K562 (cell line): ENCODE measurements around the gene ZFX. TPM values are rescaled to one million over a fixed set of nuclear protein-coding genes. Genes with fewer than 3 reads are reported as not detected.

Experiments used
- ATF7 ChIP-seq: fragments of 450-650 bp; IDR thresholded peaks from 2 replicates; pipeline ENCODE4 v1.7.1; 2014; ENCODE audit warnings: mild to moderate bottlenecking, moderate library complexity
- CCNT2 ChIP-seq: IDR thresholded peaks from 2 replicates; pipeline ENCODE4 v1.6.1; 2011; ENCODE audit warnings: borderline replicate concordance, low read depth, mild to moderate bottlenecking, moderate library complexity, mixed read lengths, low read length; ENCODE audit not compliant: insufficient read length; ENCODE audit errors: extremely low read depth
- ELF2 ChIP-seq: fragments of 250-450 bp; sonication (Bioruptor Pico); IDR thresholded peaks from 2 replicates; pipeline ENCODE4 v1.5.0; 2021; ENCODE audit warnings: mild to moderate bottlenecking
- FUS ChIP-seq: fragments of 200-400 bp; formaldehyde crosslinking; optimal IDR thresholded peaks from 2 replicates; pipeline ENCODE3; 2017; ENCODE audit warnings: low read depth, low read length
- IFI16 ChIP-seq: fragments of 250-450 bp; sonication (Bioruptor Pico); IDR thresholded peaks from 2 replicates; pipeline ENCODE4 v2.1.2; 2022; ENCODE audit warnings: mild to moderate bottlenecking, inconsistent platforms
- KHSRP ChIP-seq: fragments of 450-650 bp; IDR thresholded peaks from 2 replicates; pipeline ENCODE4 v1.6.1; 2017
- SP2 ChIP-seq: IDR thresholded peaks from 2 replicates; pipeline ENCODE4 v1.6.1; 2011; ENCODE audit warnings: mild to moderate bottlenecking, low read depth, low read length, moderate library complexity; ENCODE audit not compliant: poor library complexity, severe bottlenecking; ENCODE audit errors: extremely low read depth
- TAF7 ChIP-seq: fragments of 450-650 bp; IDR thresholded peaks from 2 replicates; pipeline ENCODE4 v1.6.1; 2016; ENCODE audit warnings: missing genetic modification characterization, missing compliant biosample characterization
- ZBTB17 ChIP-seq: fragments of 450-650 bp; formaldehyde crosslinking; IDR thresholded peaks from 2 replicates; pipeline ENCODE4 v1.4.0; 2020; ENCODE audit warnings: mild to moderate bottlenecking
- ZKSCAN1 ChIP-seq: fragments of 150-350 bp; IDR thresholded peaks from 2 replicates; pipeline ENCODE4 v1.6.1; 2016; ENCODE audit warnings: low read depth, low read length
- ZNF12 ChIP-seq: sonication (generic); formaldehyde crosslinking; IDR thresholded peaks from 2 replicates; pipeline ENCODE4 v1.4.0; 2020; ENCODE audit warnings: mild to moderate bottlenecking, missing genetic modification reagents
- ZNF444 ChIP-seq: fragments of 250-450 bp; sonication (Bioruptor Pico); IDR thresholded peaks from 2 replicates; pipeline ENCODE4 v1.4.0; 2020; ENCODE audit warnings: mild to moderate bottlenecking, moderate library complexity
- ZNF778 ChIP-seq: fragments of 450-650 bp; formaldehyde crosslinking; IDR thresholded peaks from 2 replicates; pipeline ENCODE4 v1.4.0; 2020; ENCODE audit warnings: mild to moderate bottlenecking, moderate library complexity
- polyA plus RNA-seq, 8 experiments: library from polyadenylated mRNA; depleted of rRNA in 4 of 8; stranded (reverse) in 5 of 8; unstranded in 3 of 8; fragments of >200 nt; fragmentation: Nextera tagmentation in 2 of 8; fragmentation: Illumina TruSeq in 1 of 8; extraction: Ambion mirVana in 2 of 8; extraction: Trizol in 1 of 8; gene quantifications; 2 replicates each; pipeline versions ENCODE4 v1.2.1 to v1.2.3, GENCODE V29; 2011 to 2014; ENCODE audit warnings: inconsistent platforms in 1 of 8, missing spikeins in 1 of 8
- total RNA-seq, 7 experiments: library from RNA; depleted of rRNA in 6 of 7; stranded (reverse); fragments of >200 nt in 6 of 7; fragmentation: Illumina TruSeq in 2 of 7; extraction: Trizol in 2 of 7; gene quantifications; 2 replicates each; pipeline versions ENCODE4 v1.2.1 to v1.2.3, GENCODE V29; 2011 to 2021; ENCODE audit warnings: low replicate concordance in 1 of 7
- TF ChIP-seq, protein P1 (sequence below): fragments of 250-450 bp; sonication (Bioruptor Pico); IDR thresholded peaks from 2 replicates; pipeline ENCODE4 v1.4.0; 2020
- TF ChIP-seq, protein P2 (sequence below), 2 experiments: fragments of 250-450 bp in 1 of 2; fragments of 450-650 bp in 1 of 2; sonication (Bioruptor Pico) in 1 of 2; IDR thresholded peaks; 2 replicates each; pipeline versions ENCODE4 v1.6.1 to v1.8.0; 2016 to 2021; ENCODE audit warnings: mild to moderate bottlenecking in 2 of 2, moderate library complexity in 2 of 2, missing compliant biosample characterization in 1 of 2, missing genetic modification characterization in 1 of 2
- TF ChIP-seq, protein P3 (sequence below): fragments of 250-450 bp; sonication (Bioruptor Pico); IDR thresholded peaks from 2 replicates; pipeline ENCODE4 v1.5.0; 2021

The ZFX gene
- total and polyA plus RNA-seq, 9 of the 15 experiments (the other 6 are each of a cell fraction or from before 2014, with no cell fraction given): 5.3 to 25.2 (median 11.4) TPM

DNA sequence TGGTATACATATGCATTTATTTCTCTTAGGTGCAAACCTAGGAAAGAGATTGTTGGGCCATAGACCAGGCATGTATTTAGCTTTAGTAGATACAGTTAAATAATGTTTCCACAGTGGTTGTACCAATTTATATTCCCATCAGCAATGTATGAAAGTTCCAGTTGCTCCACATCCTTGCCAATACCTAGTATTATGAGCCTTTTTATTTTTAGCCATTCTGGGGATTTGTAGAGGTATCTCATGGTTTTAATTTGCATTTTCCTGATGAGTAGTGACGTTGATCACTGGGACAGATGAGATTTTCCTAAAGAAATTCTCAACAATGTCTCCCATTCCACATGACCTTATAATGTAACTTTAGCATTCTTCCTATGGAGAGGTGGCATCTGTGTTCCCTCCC, 107.5 kb downstream of the ZFX start (continued):
- TF ChIP-seq, protein P1, sequence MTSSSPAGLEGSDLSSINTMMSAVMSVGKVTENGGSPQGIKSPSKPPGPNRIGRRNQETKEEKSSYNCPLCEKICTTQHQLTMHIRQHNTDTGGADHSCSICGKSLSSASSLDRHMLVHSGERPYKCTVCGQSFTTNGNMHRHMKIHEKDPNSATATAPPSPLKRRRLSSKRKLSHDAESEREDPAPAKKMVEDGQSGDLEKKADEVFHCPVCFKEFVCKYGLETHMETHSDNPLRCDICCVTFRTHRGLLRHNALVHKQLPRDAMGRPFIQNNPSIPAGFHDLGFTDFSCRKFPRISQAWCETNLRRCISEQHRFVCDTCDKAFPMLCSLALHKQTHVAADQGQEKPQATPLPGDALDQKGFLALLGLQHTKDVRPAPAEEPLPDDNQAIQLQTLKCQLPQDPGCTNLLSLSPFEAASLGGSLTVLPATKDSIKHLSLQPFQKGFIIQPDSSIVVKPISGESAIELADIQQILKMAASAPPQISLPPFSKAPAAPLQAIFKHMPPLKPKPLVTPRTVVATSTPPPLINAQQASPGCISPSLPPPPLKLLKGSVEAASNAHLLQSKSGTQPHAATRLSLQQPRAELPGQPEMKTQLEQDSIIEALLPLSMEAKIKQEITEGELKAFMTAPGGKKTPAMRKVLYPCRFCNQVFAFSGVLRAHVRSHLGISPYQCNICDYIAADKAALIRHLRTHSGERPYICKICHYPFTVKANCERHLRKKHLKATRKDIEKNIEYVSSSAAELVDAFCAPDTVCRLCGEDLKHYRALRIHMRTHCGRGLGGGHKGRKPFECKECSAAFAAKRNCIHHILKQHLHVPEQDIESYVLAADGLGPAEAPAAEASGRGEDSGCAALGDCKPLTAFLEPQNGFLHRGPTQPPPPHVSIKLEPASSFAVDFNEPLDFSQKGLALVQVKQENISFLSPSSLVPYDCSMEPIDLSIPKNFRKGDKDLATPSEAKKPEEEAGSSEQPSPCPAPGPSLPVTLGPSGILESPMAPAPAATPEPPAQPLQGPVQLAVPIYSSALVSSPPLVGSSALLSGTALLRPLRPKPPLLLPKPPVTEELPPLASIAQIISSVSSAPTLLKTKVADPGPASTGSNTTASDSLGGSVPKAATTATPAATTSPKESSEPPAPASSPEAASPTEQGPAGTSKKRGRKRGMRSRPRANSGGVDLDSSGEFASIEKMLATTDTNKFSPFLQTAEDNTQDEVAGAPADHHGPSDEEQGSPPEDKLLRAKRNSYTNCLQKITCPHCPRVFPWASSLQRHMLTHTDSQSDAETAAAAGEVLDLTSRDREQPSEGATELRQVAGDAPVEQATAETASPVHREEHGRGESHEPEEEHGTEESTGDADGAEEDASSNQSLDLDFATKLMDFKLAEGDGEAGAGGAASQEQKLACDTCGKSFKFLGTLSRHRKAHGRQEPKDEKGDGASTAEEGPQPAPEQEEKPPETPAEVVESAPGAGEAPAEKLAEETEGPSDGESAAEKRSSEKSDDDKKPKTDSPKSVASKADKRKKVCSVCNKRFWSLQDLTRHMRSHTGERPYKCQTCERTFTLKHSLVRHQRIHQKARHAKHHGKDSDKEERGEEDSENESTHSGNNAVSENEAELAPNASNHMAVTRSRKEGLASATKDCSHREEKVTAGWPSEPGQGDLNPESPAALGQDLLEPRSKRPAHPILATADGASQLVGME (CRISPR knock-in tag): no peak
- TF ChIP-seq ZBTB17: no peak
- no peak for TF ChIP-seq ELF2 (CRISPR knock-in tag)
- TF ChIP-seq FUS: no peak
- no peak for TF ChIP-seq SP2
- no peak for TF ChIP-seq ZNF12 (CRISPR knock-in tag)
- TF ChIP-seq, protein P2, sequence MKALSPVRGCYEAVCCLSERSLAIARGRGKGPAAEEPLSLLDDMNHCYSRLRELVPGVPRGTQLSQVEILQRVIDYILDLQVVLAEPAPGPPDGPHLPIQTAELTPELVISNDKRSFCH (CRISPR knock-in tag; IDR thresholded peaks at IDR 0.05): no peak
- TF ChIP-seq, protein P2 (tag; IDR thresholded peaks at IDR 0.05): no peak
- no peak for TF ChIP-seq ZKSCAN1
- no peak for TF ChIP-seq CCNT2
- TF ChIP-seq IFI16 (CRISPR knock-in tag): no peak
- no peak for TF ChIP-seq ZNF778 (CRISPR knock-in tag)
- no peak for TF ChIP-seq ATF7
- no peak for TF ChIP-seq TAF7
- TF ChIP-seq, protein P3, sequence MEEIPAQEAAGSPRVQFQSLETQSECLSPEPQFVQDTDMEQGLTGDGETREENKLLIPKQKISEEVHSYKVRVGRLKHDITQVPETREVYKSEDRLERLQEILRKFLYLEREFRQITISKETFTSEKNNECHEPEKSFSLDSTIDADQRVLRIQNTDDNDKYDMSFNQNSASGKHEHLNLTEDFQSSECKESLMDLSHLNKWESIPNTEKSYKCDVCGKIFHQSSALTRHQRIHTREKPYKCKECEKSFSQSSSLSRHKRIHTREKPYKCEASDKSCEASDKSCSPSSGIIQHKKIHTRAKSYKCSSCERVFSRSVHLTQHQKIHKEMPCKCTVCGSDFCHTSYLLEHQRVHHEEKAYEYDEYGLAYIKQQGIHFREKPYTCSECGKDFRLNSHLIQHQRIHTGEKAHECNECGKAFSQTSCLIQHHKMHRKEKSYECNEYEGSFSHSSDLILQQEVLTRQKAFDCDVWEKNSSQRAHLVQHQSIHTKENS (CRISPR knock-in tag): no peak
- no peak for TF ChIP-seq KHSRP
- no peak for TF ChIP-seq ZNF444
